Gastrocnemius medialis (tissue), 4 donors: ENCODE results near the gene PMAIP1. TPM values are rescaled to one million over a fixed set of nuclear protein-coding genes. Genes with fewer than 3 reads are reported as not detected.
A peak's percentile ranks its signal among the peaks of the same experiment; 100 is the strongest.
"Not testable (repeated sequence)": the region's sequence is repeated elsewhere in the genome, so short reads cannot be mapped to it uniquely, and the experiment has no call there.

Experiments
- ATAC-seq, 2 donors: fragments of 150-250 bp; one replicate each; pipeline ENCODE4 v1.9.1; 2016
- DNase-seq, 2 donors: peaks; one replicate each; pipeline ENCODE4 v3.0.0-alpha.2; 2019
- H3K27ac ChIP-seq, 4 donors: fragments of 200-600 bp; sonication (generic); 1 replicate in 1 of 4; 2 replicates in 3 of 4; pipeline ENCODE4 v1.5.1; 2016 to 2018; ENCODE audit warnings: mild to moderate bottlenecking in 2 of 4, moderate library complexity in 1 of 4
- H3K27me3 ChIP-seq, 3 donors: fragments of 200-600 bp; sonication (generic) in 2 of 3; 1 replicate in 1 of 3; 2 replicates in 2 of 3; pipeline versions ENCODE4 v1.5.1 to v1.6.0; 2016 to 2019; ENCODE audit warnings: mild to moderate bottlenecking in 1 of 3, moderate library complexity in 1 of 3
- H3K36me3 ChIP-seq, 2 donors: fragments of 200-600 bp; sonication (generic) in 1 of 2; one replicate each; pipeline ENCODE4 v1.5.1; 2017 to 2018
- H3K4me1 ChIP-seq, 2 donors: fragments of 200-600 bp; sonication (generic) in 1 of 2; one replicate each; pipeline ENCODE4 v1.5.1; 2016 to 2017; ENCODE audit warnings: mild to moderate bottlenecking in 2 of 2
- H3K4me3 ChIP-seq, 4 donors: fragments of 200-600 bp; sonication (generic) in 3 of 4; 1 replicate in 1 of 4; 2 replicates in 3 of 4; pipeline ENCODE4 v1.5.1; 2016 to 2019; ENCODE audit warnings: mild to moderate bottlenecking in 2 of 4
- H3K9me3 ChIP-seq, 3 donors: fragments of 200-600 bp; sonication (generic) in 2 of 3; 1 replicate in 1 of 3; 2 replicates in 2 of 3; pipeline ENCODE4 v1.5.1; 2016 to 2019
- POLR2A ChIP-seq, 2 donors: fragments of 450-650 bp; IDR thresholded peaks; one replicate each; pipeline ENCODE4 v1.6.1; 2017; ENCODE audit warnings: antibody characterized with exemption in 2 of 2, mild to moderate bottlenecking in 2 of 2, moderate library complexity in 2 of 2
- in situ Hi-C, 4 donors: fragments of 200-750 bp; cut with MboI; loops; one replicate each; pipeline versions ENCODE4 v1.15.0 to v1.8.0; 2017; ENCODE audit warnings: low sequenced_read_pairs in 4 of 4
- intact Hi-C: fragments of 100-400 bp; cut with DNase I; formaldehyde crosslinking; loops from one replicate; pipeline ENCODE4 v1.15.1; 2023; ENCODE audit warnings: low total_unique reads
- total RNA-seq, 4 donors: library from RNA; depleted of rRNA; stranded (reverse); fragments of >200 nt; gene quantifications; one replicate each; pipeline versions ENCODE4 v1.1.0 to v1.2.3, GENCODE V29; 2016
- TF ChIP-seq, protein P1 (sequence below), 5 experiments: fragments of 450-650 bp in 3 of 5; fragments of 200-600 bp in 2 of 5; sonication (generic) in 2 of 5; IDR thresholded peaks in 4 of 5; conservative IDR thresholded peaks in 1 of 5; 1 replicate in 4 of 5; 2 replicates in 1 of 5; pipeline ENCODE4 v1.5.1; 2016 to 2019; ENCODE audit warnings: antibody characterized with exemption in 5 of 5, mild to moderate bottlenecking in 3 of 5, moderate library complexity in 3 of 5

PMAIP1 gene
- 1 to 10 TPM in 2 of 4 donors, under 1 TPM in 1, not detected in 1; 0.27 to 1.7 (median 1.2) TPM for total RNA-seq

DNA sequence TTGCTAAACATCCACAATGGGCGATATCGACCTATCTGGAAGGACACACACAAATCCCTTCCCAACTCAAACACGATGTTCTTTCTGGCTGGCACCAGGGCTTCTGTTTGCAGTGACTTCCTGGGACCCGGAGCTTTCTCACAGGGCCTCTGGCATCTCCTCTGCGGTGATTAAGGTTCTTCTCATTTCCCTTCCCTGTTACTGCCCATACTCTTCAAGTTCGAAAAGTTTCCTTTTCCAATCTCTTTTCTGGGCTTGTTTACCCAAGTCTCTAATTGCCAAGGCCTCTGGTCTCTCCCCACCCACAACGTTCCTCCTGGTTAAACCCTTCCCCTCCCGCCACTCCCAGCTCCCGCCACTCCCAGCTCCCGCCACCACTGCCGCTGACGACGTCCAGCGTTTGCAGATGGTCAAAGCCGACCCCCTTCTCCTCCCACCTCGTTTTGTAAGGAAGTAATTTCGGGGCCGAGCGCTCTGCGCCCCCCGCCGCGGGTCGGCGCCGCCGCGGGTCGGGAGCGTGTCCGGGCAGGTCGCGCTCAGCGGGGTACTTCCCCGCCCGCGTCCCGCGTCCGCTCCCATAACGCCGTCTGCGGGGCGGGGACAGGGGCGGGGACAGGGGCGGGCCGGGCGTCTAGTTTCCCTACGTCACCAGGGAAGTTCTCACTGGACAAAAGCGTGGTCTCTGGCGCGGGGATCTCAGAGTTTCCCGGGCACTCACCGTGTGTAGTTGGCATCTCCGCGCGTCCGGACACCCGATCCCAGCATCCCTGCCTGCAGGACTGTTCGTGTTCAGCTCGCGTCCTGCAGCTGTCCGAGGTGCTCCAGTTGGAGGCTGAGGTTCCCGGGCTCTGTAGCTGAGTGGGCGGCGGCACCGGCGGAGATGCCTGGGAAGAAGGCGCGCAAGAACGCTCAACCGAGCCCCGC lies at the start of gene PMAIP1:
Gene PMAIP1 (plus strand): TSS at position 699 of the 924 bp plus-strand sequence. CDS start 182 bp downstream, at position 881.
- in situ Hi-C loops (no loop called here), intact Hi-C loops (no loop called here)
- Histone ChIP-seq H3K4me1 (peaks cover 7 to 15% of the 10 kb centered on the region in 2 donors), H3K36me3 (no peaks in the 10 kb centered on the region), H3K27me3 (peaks cover 21 to 37% (median 23%) of the 10 kb centered on the region in 3 donors), H3K27ac (peak within 1 kb of the TSS; percentile 62 to 79 (median 74)), H3K4me3 (peak within 1 kb of the TSS; percentile 50 to 68 (median 64)), H3K9me3 (no peaks in the 10 kb centered on the region)
- peak; percentile 90 to 93 for ATAC-seq
- peak; percentile 58 to 87 for TF ChIP-seq POLR2A (IDR thresholded peaks at IDR 0.05)
- TF ChIP-seq, protein P1, sequence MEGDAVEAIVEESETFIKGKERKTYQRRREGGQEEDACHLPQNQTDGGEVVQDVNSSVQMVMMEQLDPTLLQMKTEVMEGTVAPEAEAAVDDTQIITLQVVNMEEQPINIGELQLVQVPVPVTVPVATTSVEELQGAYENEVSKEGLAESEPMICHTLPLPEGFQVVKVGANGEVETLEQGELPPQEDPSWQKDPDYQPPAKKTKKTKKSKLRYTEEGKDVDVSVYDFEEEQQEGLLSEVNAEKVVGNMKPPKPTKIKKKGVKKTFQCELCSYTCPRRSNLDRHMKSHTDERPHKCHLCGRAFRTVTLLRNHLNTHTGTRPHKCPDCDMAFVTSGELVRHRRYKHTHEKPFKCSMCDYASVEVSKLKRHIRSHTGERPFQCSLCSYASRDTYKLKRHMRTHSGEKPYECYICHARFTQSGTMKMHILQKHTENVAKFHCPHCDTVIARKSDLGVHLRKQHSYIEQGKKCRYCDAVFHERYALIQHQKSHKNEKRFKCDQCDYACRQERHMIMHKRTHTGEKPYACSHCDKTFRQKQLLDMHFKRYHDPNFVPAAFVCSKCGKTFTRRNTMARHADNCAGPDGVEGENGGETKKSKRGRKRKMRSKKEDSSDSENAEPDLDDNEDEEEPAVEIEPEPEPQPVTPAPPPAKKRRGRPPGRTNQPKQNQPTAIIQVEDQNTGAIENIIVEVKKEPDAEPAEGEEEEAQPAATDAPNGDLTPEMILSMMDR (IDR thresholded peaks at IDR 0.05 in 4 of 5, conservative IDR thresholded peaks at IDR 0.05 in 1 of 5) = no peak
- DNase-seq = peak; percentile 59 to 86

DNA sequence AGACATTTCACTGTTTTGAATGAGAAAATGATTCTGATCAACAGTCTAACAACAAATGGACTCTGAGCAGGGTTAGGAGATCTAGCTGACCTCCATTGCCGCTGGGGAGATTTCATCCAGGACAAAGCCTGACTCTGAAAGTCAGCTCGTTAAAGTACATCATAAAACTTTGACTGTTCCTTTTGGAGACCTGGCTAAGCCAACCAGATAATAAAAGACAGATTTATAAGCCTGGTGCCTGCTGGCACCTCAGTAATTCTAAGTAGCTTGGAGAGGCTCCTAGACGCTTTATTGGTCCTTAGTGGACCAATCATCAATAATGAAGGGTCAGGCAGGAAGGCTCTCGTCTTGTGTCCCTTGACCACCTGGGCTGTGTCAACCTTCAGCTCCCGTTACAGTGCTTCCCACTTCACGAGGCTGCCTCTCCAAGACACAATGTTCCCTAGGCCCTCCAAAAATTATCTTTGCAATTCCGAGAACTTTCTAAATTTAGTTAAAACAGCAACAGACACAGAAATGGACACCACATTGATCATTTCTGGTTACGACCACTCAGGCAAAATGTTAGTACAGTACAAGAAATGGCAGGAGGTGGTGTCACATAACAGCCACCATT lies 47.9 kb upstream of the PMAIP1 start:
- intact Hi-C loops (no loop called here), in situ Hi-C loops (no loop called here)
- H3K4me3 ChIP-seq = no peak overlapping the region
- TF ChIP-seq POLR2A (IDR thresholded peaks at IDR 0.05) = no peak
- TF ChIP-seq, protein P1 (IDR thresholded peaks at IDR 0.05 in 4 of 5, conservative IDR thresholded peaks at IDR 0.05 in 1 of 5) = no peak
- H3K9me3 ChIP-seq = no peaks in the 10 kb centered on the region
- H3K27me3 ChIP-seq = no peaks in the 10 kb centered on the region
- no peak overlapping the region for H3K27ac ChIP-seq
- H3K36me3 ChIP-seq = no peaks in the 10 kb centered on the region
- DNase-seq = no peak
- H3K4me1 ChIP-seq = no peaks in the 10 kb centered on the region
- no peak for ATAC-seq

DNA sequence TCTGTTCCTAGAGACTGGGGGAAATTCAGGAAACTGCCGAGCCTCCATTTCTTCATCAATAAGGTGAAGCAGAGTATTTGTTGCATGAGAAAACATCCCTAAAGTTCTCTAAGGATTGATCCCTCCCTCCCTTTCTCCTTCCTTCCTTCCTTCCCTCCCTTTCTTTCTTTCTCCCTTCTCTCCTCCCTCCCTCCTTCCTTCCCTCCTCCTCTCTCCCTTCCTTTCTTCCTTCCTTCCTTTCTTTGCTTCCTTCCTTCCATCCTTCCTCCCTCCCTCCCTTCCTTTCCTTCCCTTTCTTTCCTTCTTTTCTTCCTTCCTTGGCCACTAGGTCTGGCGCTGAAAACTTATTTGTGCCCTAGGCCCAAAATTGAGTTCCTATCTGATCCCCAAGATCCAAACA lies 47.2 kb upstream of the PMAIP1 start:
- no peak for DNase-seq
- no peak for ATAC-seq
- Histone ChIP-seq H3K27ac (no peak overlapping the region), H3K4me3 (no peak overlapping the region), H3K9me3 (no peaks in the 10 kb centered on the region), H3K36me3 (no peaks in the 10 kb centered on the region), H3K4me1 (no peaks in the 10 kb centered on the region), H3K27me3 (no peaks in the 10 kb centered on the region)
- in situ Hi-C loops = no loop called here
- intact Hi-C loops = no loop called here
- TF ChIP-seq, protein P1 (IDR thresholded peaks at IDR 0.05 in 4 of 5, conservative IDR thresholded peaks at IDR 0.05 in 1 of 5) = no peak
- no peak for TF ChIP-seq POLR2A (IDR thresholded peaks at IDR 0.05)

DNA sequence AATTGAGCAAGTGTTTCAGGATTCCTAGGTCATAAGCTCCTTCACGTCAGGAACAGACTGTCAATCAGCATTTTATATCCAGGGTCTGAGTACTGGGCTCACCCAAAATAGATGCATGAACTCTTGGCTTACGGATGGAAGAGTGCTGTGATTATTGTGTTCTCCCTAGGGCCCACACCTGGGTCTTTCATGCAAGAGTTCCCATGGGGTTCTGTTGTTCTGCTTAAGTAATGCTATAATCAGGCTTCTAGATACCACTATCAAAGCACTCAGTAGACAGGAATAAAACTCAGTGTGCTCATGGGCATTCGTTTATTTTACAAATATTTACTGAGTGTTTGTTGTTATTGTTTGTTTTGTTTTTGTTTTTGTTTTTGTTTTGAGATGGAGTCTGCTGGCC lies 46.4 kb upstream of the PMAIP1 start:
- intact Hi-C loops (no loop called here), in situ Hi-C loops (no loop called here)
- DNase-seq (no peak), ATAC-seq (no peak)
- H3K27me3 ChIP-seq = no peaks in the 10 kb centered on the region
- no peak for TF ChIP-seq POLR2A (IDR thresholded peaks at IDR 0.05)
- TF ChIP-seq, protein P1 (IDR thresholded peaks at IDR 0.05 in 4 of 5, conservative IDR thresholded peaks at IDR 0.05 in 1 of 5) = no peak
- H3K4me3 ChIP-seq = no peak overlapping the region
- no peaks in the 10 kb centered on the region for H3K4me1 ChIP-seq
- H3K9me3 ChIP-seq = no peaks in the 10 kb centered on the region
- H3K27ac ChIP-seq = no peak overlapping the region
- H3K36me3 ChIP-seq = no peaks in the 10 kb centered on the region

DNA sequence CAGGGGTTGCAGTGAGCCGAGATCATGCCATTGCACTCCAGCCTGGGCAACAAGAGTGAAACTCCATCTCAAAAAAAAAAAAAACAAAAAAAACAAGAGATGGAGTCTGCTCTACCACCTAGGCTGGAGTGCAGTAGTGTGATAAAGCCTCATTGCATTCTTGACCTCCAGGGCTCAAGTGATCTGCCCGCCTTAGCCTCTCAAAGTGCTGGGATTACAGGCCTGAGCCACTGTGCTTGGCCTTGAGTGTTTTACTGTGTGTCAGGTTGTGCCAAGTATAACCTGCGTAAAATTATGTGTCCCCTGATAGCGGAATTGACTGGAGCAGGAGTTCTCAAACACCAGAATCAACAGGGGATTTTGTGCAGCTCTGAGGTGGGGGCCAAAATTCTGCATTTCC lies 45.8 kb upstream of the PMAIP1 start:
- in situ Hi-C loops, H3K27ac ChIP-seq, H3K4me3 ChIP-seq, H3K27me3 ChIP-seq, ATAC-seq, H3K9me3 ChIP-seq, intact Hi-C loops, DNase-seq, H3K4me1 ChIP-seq, H3K36me3 ChIP-seq: not testable (repeated sequence)
